GM12878 (cell line): ENCODE data around the gene MRPL36.

ENCODE experiments used
- EZH2 ChIP-seq: IDR thresholded peaks from 2 replicates; pipeline ENCODE4 v1.6.1; 2012; ENCODE audit warnings: low read depth, mild to moderate bottlenecking, control low read depth, inconsistent platforms, low read length, borderline replicate concordance; ENCODE audit not compliant: control insufficient read depth
- GATAD2B ChIP-seq: fragments of 450-650 bp; conservative IDR thresholded peaks from 2 replicates; pipeline ENCODE4 v1.6.1; 2017; ENCODE audit warnings: low read depth, mild to moderate bottlenecking, moderate library complexity
- SRF ChIP-seq, 2 experiments: IDR thresholded peaks; 2 replicates each; pipeline ENCODE4 v1.6.1; 2011; ENCODE audit warnings: low read depth in 2 of 2, low read length in 2 of 2, mild to moderate bottlenecking in 1 of 2, moderate library complexity in 1 of 2
- ZSCAN29 ChIP-seq: fragments of 450-650 bp; IDR thresholded peaks from 2 replicates; pipeline ENCODE4 v1.6.1; 2017; ENCODE audit warnings: mild to moderate bottlenecking, moderate library complexity
- TF ChIP-seq, protein P1 (sequence below), 3 experiments: IDR thresholded peaks in 2 of 3; conservative IDR thresholded peaks in 1 of 3; 2 replicates each; pipeline ENCODE4 v1.5.1; 2011; ENCODE audit warnings: low read depth in 3 of 3, low read length in 3 of 3, mild to moderate bottlenecking in 3 of 3, control low read depth in 2 of 3, moderate library complexity in 2 of 3, inconsistent platforms in 1 of 3, mixed read lengths in 1 of 3; ENCODE audit not compliant: control insufficient read depth in 2 of 3, insufficient read depth in 1 of 3; ENCODE audit errors: extremely low read depth in 1 of 3
- TF ChIP-seq, protein P2 (sequence below): IDR thresholded peaks from 2 replicates; pipeline ENCODE4 v1.6.1; 2011; ENCODE audit warnings: low read depth, mild to moderate bottlenecking, low read length, moderate library complexity, borderline replicate concordance; ENCODE audit errors: extremely low read depth
- TF ChIP-seq, protein P3 (sequence below): fragments of 450-650 bp; IDR thresholded peaks from 2 replicates; pipeline ENCODE4 v1.6.1; 2017; ENCODE audit warnings: mild to moderate bottlenecking

DNA sequence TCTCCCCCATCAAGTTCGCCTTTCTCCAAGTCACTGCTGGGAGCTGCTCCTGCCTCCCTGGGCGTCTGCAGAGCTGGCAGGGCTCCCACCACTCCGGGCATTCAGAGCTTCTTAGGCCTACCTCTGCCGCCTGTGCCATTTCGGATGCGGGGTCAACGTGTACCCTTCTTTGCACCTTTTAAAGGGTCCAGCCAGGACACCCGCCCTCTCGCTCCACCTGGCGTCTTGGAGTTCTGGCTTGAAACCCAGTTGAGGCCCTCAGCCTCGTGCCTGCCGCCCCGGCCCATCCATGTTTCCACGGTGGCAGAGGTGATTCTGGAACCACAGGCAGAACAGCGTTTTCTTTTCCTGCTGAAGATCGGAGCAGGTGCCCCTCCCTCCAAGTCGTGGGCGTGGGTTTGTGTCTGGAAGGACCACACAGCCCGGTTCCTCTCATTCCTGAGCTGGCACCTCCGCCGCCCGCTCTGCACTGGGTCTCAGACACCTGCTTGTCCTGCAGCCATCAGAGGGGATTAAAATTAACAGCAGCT, 34.5 kb upstream of the MRPL36 start:
- no peak for TF ChIP-seq SRF (IDR thresholded peaks at IDR 0.05; ENCODE audit: low read depth in 2 of 2, low read length in 2 of 2)
- no peak for TF ChIP-seq EZH2
- TF ChIP-seq, protein P1, sequence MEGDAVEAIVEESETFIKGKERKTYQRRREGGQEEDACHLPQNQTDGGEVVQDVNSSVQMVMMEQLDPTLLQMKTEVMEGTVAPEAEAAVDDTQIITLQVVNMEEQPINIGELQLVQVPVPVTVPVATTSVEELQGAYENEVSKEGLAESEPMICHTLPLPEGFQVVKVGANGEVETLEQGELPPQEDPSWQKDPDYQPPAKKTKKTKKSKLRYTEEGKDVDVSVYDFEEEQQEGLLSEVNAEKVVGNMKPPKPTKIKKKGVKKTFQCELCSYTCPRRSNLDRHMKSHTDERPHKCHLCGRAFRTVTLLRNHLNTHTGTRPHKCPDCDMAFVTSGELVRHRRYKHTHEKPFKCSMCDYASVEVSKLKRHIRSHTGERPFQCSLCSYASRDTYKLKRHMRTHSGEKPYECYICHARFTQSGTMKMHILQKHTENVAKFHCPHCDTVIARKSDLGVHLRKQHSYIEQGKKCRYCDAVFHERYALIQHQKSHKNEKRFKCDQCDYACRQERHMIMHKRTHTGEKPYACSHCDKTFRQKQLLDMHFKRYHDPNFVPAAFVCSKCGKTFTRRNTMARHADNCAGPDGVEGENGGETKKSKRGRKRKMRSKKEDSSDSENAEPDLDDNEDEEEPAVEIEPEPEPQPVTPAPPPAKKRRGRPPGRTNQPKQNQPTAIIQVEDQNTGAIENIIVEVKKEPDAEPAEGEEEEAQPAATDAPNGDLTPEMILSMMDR (IDR thresholded peaks at IDR 0.05 in 2 of 3, conservative IDR thresholded peaks at IDR 0.05 in 1 of 3; ENCODE audit: control insufficient read depth in 2 of 3, extremely low read depth in 1 of 3, insufficient read depth in 1 of 3, low read depth in 3 of 3, low read length in 3 of 3): no peak
- TF ChIP-seq, protein P2, sequence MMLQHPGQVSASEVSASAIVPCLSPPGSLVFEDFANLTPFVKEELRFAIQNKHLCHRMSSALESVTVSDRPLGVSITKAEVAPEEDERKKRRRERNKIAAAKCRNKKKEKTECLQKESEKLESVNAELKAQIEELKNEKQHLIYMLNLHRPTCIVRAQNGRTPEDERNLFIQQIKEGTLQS: no peak
- TF ChIP-seq GATAD2B: no peak
- no peak for TF ChIP-seq ZSCAN29
- TF ChIP-seq, protein P3, sequence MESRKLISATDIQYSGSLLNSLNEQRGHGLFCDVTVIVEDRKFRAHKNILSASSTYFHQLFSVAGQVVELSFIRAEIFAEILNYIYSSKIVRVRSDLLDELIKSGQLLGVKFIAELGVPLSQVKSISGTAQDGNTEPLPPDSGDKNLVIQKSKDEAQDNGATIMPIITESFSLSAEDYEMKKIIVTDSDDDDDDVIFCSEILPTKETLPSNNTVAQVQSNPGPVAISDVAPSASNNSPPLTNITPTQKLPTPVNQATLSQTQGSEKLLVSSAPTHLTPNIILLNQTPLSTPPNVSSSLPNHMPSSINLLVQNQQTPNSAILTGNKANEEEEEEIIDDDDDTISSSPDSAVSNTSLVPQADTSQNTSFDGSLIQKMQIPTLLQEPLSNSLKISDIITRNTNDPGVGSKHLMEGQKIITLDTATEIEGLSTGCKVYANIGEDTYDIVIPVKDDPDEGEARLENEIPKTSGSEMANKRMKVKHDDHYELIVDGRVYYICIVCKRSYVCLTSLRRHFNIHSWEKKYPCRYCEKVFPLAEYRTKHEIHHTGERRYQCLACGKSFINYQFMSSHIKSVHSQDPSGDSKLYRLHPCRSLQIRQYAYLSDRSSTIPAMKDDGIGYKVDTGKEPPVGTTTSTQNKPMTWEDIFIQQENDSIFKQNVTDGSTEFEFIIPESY: no peak
